Fibroblast of lung (primary cell): ENCODE results near the gene ZNF443. TPM values are rescaled to one million over a fixed set of nuclear protein-coding genes. Genes with fewer than 3 reads are reported as not detected.

Experiments
- DNase-seq, 2 donors: peaks; one replicate each; pipeline versions ENCODE4 v3.0.0 to v3.0.0-alpha.2; 2010; ENCODE audit warnings: low read depth in 2 of 2
- H2AFZ ChIP-seq: 2 replicates; pipeline ENCODE4 v1.5.1; 2012; ENCODE audit warnings: low read length, control low read depth, inconsistent platforms
- H3K27ac ChIP-seq: 2 replicates; pipeline ENCODE4 v1.5.1; 2011; ENCODE audit warnings: low read length, control low read depth; ENCODE audit not compliant: insufficient read depth
- H3K27me3 ChIP-seq: 2 replicates; pipeline ENCODE4 v1.5.1; 2011; ENCODE audit warnings: mild to moderate bottlenecking, low read length; ENCODE audit not compliant: control insufficient read depth, insufficient read depth
- H3K36me3 ChIP-seq: 2 replicates; pipeline ENCODE4 v1.5.1; 2011; ENCODE audit warnings: low read length; ENCODE audit not compliant: control insufficient read depth, insufficient read depth
- H3K4me1 ChIP-seq: 2 replicates; pipeline ENCODE4 v1.5.1; 2011; ENCODE audit warnings: low read length; ENCODE audit not compliant: control insufficient read depth, insufficient read depth; ENCODE audit errors: extremely low read depth
- H3K4me2 ChIP-seq: 2 replicates; pipeline ENCODE4 v1.5.1; 2011; ENCODE audit warnings: low read length, control low read depth; ENCODE audit not compliant: insufficient read depth; ENCODE audit errors: extremely low read depth
- H3K4me3 ChIP-seq, 4 experiments: fragments of 200-600 bp in 1 of 4; sonication (generic) in 1 of 4; replicated peaks in 1 of 4; 2 replicates each; pipeline ENCODE4 v1.5.1; 2011 to 2016; ENCODE audit warnings: low read length in 4 of 4, low read depth in 3 of 4, mild to moderate bottlenecking in 3 of 4, control low read depth in 2 of 4, inconsistent platforms in 1 of 4, mixed read lengths in 1 of 4; ENCODE audit not compliant: insufficient read depth in 1 of 4; ENCODE audit errors: control extremely low read depth in 1 of 4
- H3K79me2 ChIP-seq: 2 replicates; pipeline ENCODE4 v1.5.1; 2012; ENCODE audit warnings: mild to moderate bottlenecking, low read length, inconsistent platforms; ENCODE audit not compliant: control insufficient read depth, insufficient read depth
- H3K9ac ChIP-seq: 2 replicates; pipeline ENCODE4 v1.5.1; 2011; ENCODE audit warnings: mild to moderate bottlenecking, low read length, control low read depth; ENCODE audit not compliant: insufficient read depth
- H3K9me3 ChIP-seq: 2 replicates; pipeline ENCODE4 v1.5.1; 2012; ENCODE audit warnings: low read depth, low read length; ENCODE audit not compliant: control insufficient read depth, insufficient read depth
- H4K20me1 ChIP-seq: 2 replicates; pipeline ENCODE4 v1.5.1; 2011; ENCODE audit warnings: low read length; ENCODE audit not compliant: control insufficient read depth, insufficient read depth; ENCODE audit errors: extremely low read depth
- EZH2 ChIP-seq: IDR thresholded peaks from 2 replicates; pipeline ENCODE4 v1.5.1; 2012; ENCODE audit warnings: low read length, control low read depth, mild to moderate bottlenecking; ENCODE audit errors: missing control alignments
- polyA plus RNA-seq, 2 donors: library from polyadenylated mRNA; depleted of rRNA in 1 of 2; stranded (reverse) in 1 of 2; unstranded in 1 of 2; fragments of >200 nt; gene quantifications; 2 replicates each; pipeline ENCODE4 v1.2.1, GENCODE V29; 2011 to 2012; ENCODE audit warnings: missing spikeins in 1 of 2
- total RNA-seq: library from RNA; depleted of rRNA; stranded (reverse); fragments of >200 nt; gene quantifications from 2 replicates; pipeline ENCODE4 v1.2.1, GENCODE V29; 2014
- TF ChIP-seq, protein P1 (sequence below), 2 donors: IDR thresholded peaks in 1 of 2; conservative IDR thresholded peaks in 1 of 2; 1 replicate in 1 of 2; 2 replicates in 1 of 2; pipeline ENCODE4 v1.5.1; 2011 to 2012; ENCODE audit warnings: low read length in 2 of 2, control low read depth in 1 of 2, inconsistent platforms in 1 of 2, low read depth in 1 of 2, mild to moderate bottlenecking in 1 of 2

Gene ZNF443
- total and polyA plus RNA-seq, 2 donors (not counting 1 experiment from before 2014, with no cell fraction given): 1.1 to 2.3 TPM

DNA sequence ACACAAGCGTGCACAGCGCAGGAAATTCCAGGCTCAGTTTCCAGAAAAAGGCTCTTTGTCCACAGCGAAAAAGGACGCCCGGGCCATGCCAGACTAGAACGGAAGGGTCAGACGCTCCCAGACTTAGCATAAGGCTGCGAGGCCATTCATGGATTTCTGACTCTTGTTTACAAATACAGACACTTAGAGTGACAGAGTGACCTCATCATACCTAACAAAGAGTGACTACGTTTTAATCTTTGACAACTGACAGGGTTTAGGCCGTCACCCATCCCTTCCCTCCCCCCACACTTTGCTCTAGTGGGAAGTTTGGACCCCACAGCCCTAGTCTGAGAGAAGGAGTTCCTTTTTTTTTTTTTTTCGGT, 44.2 kb upstream of the ZNF443 start:
- Histone ChIP-seq H3K27ac (no peak overlapping the region), H3K4me1 (no peaks in the 10 kb centered on the region), H3K79me2 (no peaks in the 10 kb centered on the region), H3K27me3 (no peaks in the 10 kb centered on the region), H3K4me2 (peak overlapping the region; percentile 71), H2AFZ (peak overlapping the region; percentile 97), H3K9ac (no peak overlapping the region), H3K9me3 (no peaks in the 10 kb centered on the region), H3K36me3 (no peaks in the 10 kb centered on the region), H3K4me3 (peak overlapping the region; percentile 79 to 89 (median 86)), H4K20me1 (no peaks in the 10 kb centered on the region)
- no peak for DNase-seq
- no peak for TF ChIP-seq EZH2
- TF ChIP-seq, protein P1, sequence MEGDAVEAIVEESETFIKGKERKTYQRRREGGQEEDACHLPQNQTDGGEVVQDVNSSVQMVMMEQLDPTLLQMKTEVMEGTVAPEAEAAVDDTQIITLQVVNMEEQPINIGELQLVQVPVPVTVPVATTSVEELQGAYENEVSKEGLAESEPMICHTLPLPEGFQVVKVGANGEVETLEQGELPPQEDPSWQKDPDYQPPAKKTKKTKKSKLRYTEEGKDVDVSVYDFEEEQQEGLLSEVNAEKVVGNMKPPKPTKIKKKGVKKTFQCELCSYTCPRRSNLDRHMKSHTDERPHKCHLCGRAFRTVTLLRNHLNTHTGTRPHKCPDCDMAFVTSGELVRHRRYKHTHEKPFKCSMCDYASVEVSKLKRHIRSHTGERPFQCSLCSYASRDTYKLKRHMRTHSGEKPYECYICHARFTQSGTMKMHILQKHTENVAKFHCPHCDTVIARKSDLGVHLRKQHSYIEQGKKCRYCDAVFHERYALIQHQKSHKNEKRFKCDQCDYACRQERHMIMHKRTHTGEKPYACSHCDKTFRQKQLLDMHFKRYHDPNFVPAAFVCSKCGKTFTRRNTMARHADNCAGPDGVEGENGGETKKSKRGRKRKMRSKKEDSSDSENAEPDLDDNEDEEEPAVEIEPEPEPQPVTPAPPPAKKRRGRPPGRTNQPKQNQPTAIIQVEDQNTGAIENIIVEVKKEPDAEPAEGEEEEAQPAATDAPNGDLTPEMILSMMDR (conservative IDR thresholded peaks at IDR 0.05 in 1 of 2, IDR thresholded peaks at IDR 0.05 in 1 of 2; ENCODE audit: low read depth in 1 of 2, low read length in 2 of 2): no peak

DNA sequence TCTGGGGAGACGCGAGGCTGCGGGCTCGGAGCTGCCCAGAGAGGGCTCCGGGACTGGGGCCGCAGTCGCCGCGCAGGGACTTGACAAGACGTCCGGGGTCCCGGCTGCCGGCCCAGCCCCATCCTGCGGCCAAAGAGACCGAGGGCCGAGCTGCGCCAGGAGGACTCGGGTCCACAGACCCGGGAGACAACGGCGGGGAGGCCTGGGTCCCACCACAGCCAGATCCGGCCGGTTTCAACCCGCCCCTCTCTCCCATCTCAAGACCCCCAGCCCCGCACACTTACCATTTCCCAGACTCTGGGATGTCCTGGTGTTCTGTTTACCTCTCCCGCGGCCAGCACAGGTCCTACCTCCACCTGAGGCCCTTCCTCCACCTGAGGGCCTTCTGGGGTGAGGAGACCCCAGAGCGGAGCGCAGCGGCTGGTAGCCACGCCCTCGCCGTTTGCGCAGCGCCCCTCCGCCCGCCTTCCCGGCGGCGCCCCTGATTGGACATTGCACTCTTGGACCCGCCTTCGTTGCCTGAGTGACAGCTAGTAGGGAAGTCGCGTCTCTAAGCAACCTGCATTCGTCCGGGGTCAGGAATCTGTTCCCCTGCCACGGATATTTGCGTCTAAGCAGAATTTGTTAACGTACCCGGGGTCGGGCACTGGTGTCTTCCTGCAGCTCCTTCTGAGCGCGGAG, 43.7 kb upstream of the ZNF443 start, which contains the start of gene ZNF709:
Gene ZNF709, minus strand, starts transcription at position 446 of the 681 bp plus-strand sequence. Its CDS starts 159 bp downstream, at position 287.
- Histone ChIP-seq H3K4me3 (peak within 1 kb of the TSS; percentile 79 to 89 (median 86)), H3K27me3 (no peaks in the 10 kb centered on the region), H3K36me3 (no peaks in the 10 kb centered on the region), H3K9me3 (no peaks in the 10 kb centered on the region), H3K79me2 (no peaks in the 10 kb centered on the region), H3K4me1 (no peaks in the 10 kb centered on the region), H2AFZ (peak within 1 kb of the TSS; percentile 97), H3K4me2 (peak within 1 kb of the TSS; percentile 71), H4K20me1 (no peaks in the 10 kb centered on the region), H3K9ac (peak within 1 kb of the TSS; percentile 70), H3K27ac (peak within 1 kb of the TSS; percentile 74)
- TF ChIP-seq, protein P1 (conservative IDR thresholded peaks at IDR 0.05 in 1 of 2, IDR thresholded peaks at IDR 0.05 in 1 of 2; ENCODE audit: low read depth in 1 of 2, low read length in 2 of 2): no peak
- TF ChIP-seq EZH2: no peak
- peak; percentile 79 to 80 for DNase-seq

- Histone ChIP-seq H3K4me2 (peak overlapping the region; percentile 71), H3K4me3 (peak overlapping the region; percentile 79 to 89 (median 86)), H3K27ac (peak overlapping the region; percentile 74), H3K79me2 (no peaks in the 10 kb centered on the region), H3K9ac (peak overlapping the region; percentile 70), H4K20me1 (no peaks in the 10 kb centered on the region), H2AFZ (peak overlapping the region; percentile 97), H3K9me3 (no peaks in the 10 kb centered on the region), H3K4me1 (no peaks in the 10 kb centered on the region), H3K27me3 (no peaks in the 10 kb centered on the region), H3K36me3 (no peaks in the 10 kb centered on the region)
- DNase-seq: peak; percentile 9 to 15
- TF ChIP-seq, protein P1 (conservative IDR thresholded peaks at IDR 0.05 in 1 of 2, IDR thresholded peaks at IDR 0.05 in 1 of 2; ENCODE audit: low read depth in 1 of 2, low read length in 2 of 2): no peak
- no peak for TF ChIP-seq EZH2
Observed at GRCh38 chr19:12484011-12484370, 43.2 kb upstream of the ZNF443 start.
